H1 (cell line): ENCODE results near the gene PNMA1. TPM values are rescaled to one million over a fixed set of nuclear protein-coding genes. Genes with fewer than 3 reads are reported as not detected.

Experiments
- CTCF ChIA-PET: fragments of 300-600 bp; sonication (Branson Sonifier 250); formaldehyde crosslinking; loops from one replicate; lab custom pipeline; 2021; ENCODE audit not compliant: partially characterized antibody; lab: Charles Lee
- POLR2A ChIA-PET: fragments of 300-600 bp; sonication (Branson Sonifier 250); formaldehyde crosslinking; loops from one replicate; lab custom pipeline; 2021; ENCODE audit warnings: inconsistent platforms; ENCODE audit not compliant: partially characterized antibody; lab: Charles Lee
- DNase-seq, 2 experiments: peaks; one replicate each; pipeline versions ENCODE4 v3.0.0 to v3.0.0-alpha.2; 2010 to 2022; ENCODE audit warnings: low spot score in 2 of 2, low read depth in 1 of 2, mixed read lengths in 1 of 2
- FAIRE-seq: peaks from 2 replicates; lab custom pipeline; 2011; peaks lifted over from hg19 to GRCh38; lab: Jason Lieb, UNC
- H2AFZ ChIP-seq: 2 replicates; pipeline ENCODE4 v1.8.1; 2012; ENCODE audit warnings: low read length, inconsistent platforms
- H2AK5ac ChIP-seq: 2 replicates; pipeline ENCODE4 v1.6.1; 2013; ENCODE audit warnings: low read depth, low read length
- H2BK120ac ChIP-seq: replicated peaks from 2 replicates; pipeline ENCODE3; 2013; ENCODE audit warnings: low read depth, low read length, inconsistent platforms
- H2BK12ac ChIP-seq: 2 replicates; pipeline ENCODE4 v1.6.1; 2013; ENCODE audit warnings: low read depth, low read length
- H2BK15ac ChIP-seq: 2 replicates; pipeline ENCODE4 v1.6.1; 2013; ENCODE audit warnings: low read length
- H2BK20ac ChIP-seq: 2 replicates; pipeline ENCODE4 v1.6.1; 2013; ENCODE audit warnings: low read length
- H2BK5ac ChIP-seq: 2 replicates; pipeline ENCODE4 v1.6.1; 2013; ENCODE audit warnings: low read depth, low read length
- H3K14ac ChIP-seq: 2 replicates; pipeline ENCODE4 v1.6.1; 2013; ENCODE audit warnings: inconsistent platforms; ENCODE audit not compliant: insufficient read length
- H3K18ac ChIP-seq: 2 replicates; pipeline ENCODE4 v1.6.1; 2013; ENCODE audit warnings: low read length; ENCODE audit errors: extremely low read depth
- H3K23ac ChIP-seq: 2 replicates; pipeline ENCODE4 v1.6.1; 2013; ENCODE audit warnings: inconsistent platforms; ENCODE audit not compliant: insufficient read length
- H3K23me2 ChIP-seq: 2 replicates; pipeline ENCODE4 v1.6.1; 2013; ENCODE audit warnings: low read depth, low read length
- H3K27ac ChIP-seq: 2 replicates; pipeline ENCODE4 v1.6.1; 2011; ENCODE audit warnings: low read depth, low read length, inconsistent platforms
- H3K27me3 ChIP-seq, 4 experiments: replicated peaks in 1 of 4; 1 replicate in 1 of 4; 2 replicates in 3 of 4; pipeline versions ENCODE4 v1.6.1 to v1.8.1; 2011 to 2013; ENCODE audit warnings: low read length in 3 of 4, mild to moderate bottlenecking in 3 of 4, inconsistent platforms in 2 of 4, mixed read lengths in 2 of 4, moderate library complexity in 1 of 4; ENCODE audit not compliant: control insufficient read depth in 3 of 4, insufficient read depth in 3 of 4; ENCODE audit errors: extremely low read depth in 1 of 4
- H3K36me3 ChIP-seq, 4 experiments: 2 replicates each; pipeline versions ENCODE4 v1.6.1 to v1.8.1; 2011 to 2013; ENCODE audit warnings: mild to moderate bottlenecking in 4 of 4, low read length in 3 of 4, moderate library complexity in 2 of 4, control low read depth in 1 of 4, inconsistent platforms in 1 of 4; ENCODE audit not compliant: insufficient read depth in 4 of 4, control insufficient read depth in 2 of 4
- H3K4ac ChIP-seq: replicated peaks from 2 replicates; pipeline ENCODE3; 2013; ENCODE audit warnings: low read length, low read depth, mixed read lengths, inconsistent platforms; ENCODE audit not compliant: insufficient read length
- H3K4me1 ChIP-seq, 4 experiments: replicated peaks in 1 of 4; 1 replicate in 1 of 4; 2 replicates in 3 of 4; pipeline versions ENCODE4 v1.6.1 to v1.8.1; 2011 to 2013; ENCODE audit warnings: low read length in 3 of 4, inconsistent platforms in 2 of 4, mixed read lengths in 1 of 4; ENCODE audit not compliant: insufficient read depth in 4 of 4, control insufficient read depth in 3 of 4
- H3K4me2 ChIP-seq, 2 experiments: 2 replicates each; pipeline versions ENCODE4 v1.6.1 to v1.8.1; 2011 to 2013; ENCODE audit warnings: low read depth in 2 of 2, low read length in 2 of 2, control low read depth in 1 of 2, inconsistent platforms in 1 of 2, mild to moderate bottlenecking in 1 of 2; ENCODE audit not compliant: insufficient read depth in 1 of 2
- H3K4me3 ChIP-seq, 4 experiments: fragments of 200-600, 300-600 bp in 1 of 4; sonication (generic), shearing (Covaris generic), sonication (Bioruptor Twin) in 1 of 4; 2 replicates each; pipeline versions ENCODE4 v1.5.1 to v1.8.1; 2011 to 2016; ENCODE audit warnings: low read length in 4 of 4, low read depth in 3 of 4, control low read depth in 2 of 4, inconsistent platforms in 2 of 4, mild to moderate bottlenecking in 2 of 4, mixed read lengths in 1 of 4, moderate library complexity in 1 of 4; ENCODE audit not compliant: insufficient read depth in 2 of 4; ENCODE audit errors: extremely low read depth in 1 of 4
- H3K56ac ChIP-seq: replicated peaks from 2 replicates; pipeline ENCODE3; 2013; ENCODE audit warnings: low read depth, mild to moderate bottlenecking, mixed read lengths, low read length, inconsistent platforms; ENCODE audit not compliant: insufficient read length
- H3K79me1 ChIP-seq: 2 replicates; pipeline ENCODE4 v1.6.1; 2013; ENCODE audit warnings: low read depth, low read length, control low read depth
- H3K79me2 ChIP-seq, 2 experiments: 2 replicates each; pipeline versions ENCODE4 v1.6.1 to v1.8.1; 2012 to 2013; ENCODE audit warnings: low read length in 2 of 2, mild to moderate bottlenecking in 2 of 2, inconsistent platforms in 1 of 2; ENCODE audit not compliant: insufficient read depth in 2 of 2, control insufficient read depth in 1 of 2
- H3K9ac ChIP-seq, 4 experiments: replicated peaks in 1 of 4; 1 replicate in 1 of 4; 2 replicates in 3 of 4; pipeline versions ENCODE4 v1.6.1 to v1.8.1; 2011 to 2013; ENCODE audit warnings: low read depth in 3 of 4, low read length in 3 of 4, control low read depth in 2 of 4, mild to moderate bottlenecking in 2 of 4, moderate library complexity in 2 of 4, inconsistent platforms in 1 of 4; ENCODE audit errors: extremely low read depth in 1 of 4
- H3K9me3 ChIP-seq, 2 experiments: 2 replicates each; pipeline versions ENCODE4 v1.6.1 to v1.8.1; 2012 to 2013; ENCODE audit warnings: mild to moderate bottlenecking in 2 of 2, moderate library complexity in 2 of 2, control low read depth in 1 of 2, inconsistent platforms in 1 of 2, low read depth in 1 of 2, low read length in 1 of 2, mixed read lengths in 1 of 2; ENCODE audit not compliant: insufficient read depth in 2 of 2
- H4K20me1 ChIP-seq, 2 experiments: replicated peaks in 1 of 2; 2 replicates each; pipeline versions ENCODE3 to v1.8.1; 2011 to 2013; ENCODE audit warnings: inconsistent platforms in 2 of 2, low read length in 2 of 2, mild to moderate bottlenecking in 1 of 2; ENCODE audit not compliant: insufficient read depth in 2 of 2, control insufficient read depth in 1 of 2
- H4K5ac ChIP-seq: 2 replicates; pipeline ENCODE4 v1.6.1; 2013; ENCODE audit warnings: low read length, low read depth, mixed read lengths, inconsistent platforms; ENCODE audit not compliant: insufficient read length
- H4K8ac ChIP-seq: 2 replicates; pipeline ENCODE4 v1.8.0; 2013; ENCODE audit warnings: mild to moderate bottlenecking, moderate library complexity, low read length, inconsistent platforms; ENCODE audit not compliant: insufficient read depth; ENCODE audit errors: extremely low read depth
- H4K91ac ChIP-seq: replicated peaks from 2 replicates; pipeline ENCODE3; 2013; ENCODE audit warnings: low read length, mixed read lengths, inconsistent platforms; ENCODE audit not compliant: insufficient read length
- ATF3 ChIP-seq: IDR thresholded peaks from 2 replicates; pipeline ENCODE4 v1.6.1; 2011; ENCODE audit warnings: low read depth, mild to moderate bottlenecking, low read length; ENCODE audit not compliant: insufficient read depth
- BCL11A ChIP-seq, 2 experiments: IDR thresholded peaks; one replicate each; pipeline ENCODE4 v1.6.1; 2011; ENCODE audit warnings: low read depth in 2 of 2, low read length in 2 of 2, mild to moderate bottlenecking in 2 of 2
- CBX5 ChIP-seq: fragments of 300-800, 300-1000 bp; sonication (generic); IDR thresholded peaks from 2 replicates; pipeline ENCODE4 v1.7.1; 2016; ENCODE audit warnings: antibody characterized with exemption, low read length, low read depth
- CBX8 ChIP-seq: fragments of 300-800, 300-1000 bp; sonication (generic); IDR thresholded peaks from 2 replicates; pipeline ENCODE4 v1.7.1; 2016; ENCODE audit warnings: low read depth, low read length, borderline replicate concordance
- CREB1 ChIP-seq: IDR thresholded peaks from 2 replicates; pipeline ENCODE4 v1.6.1; 2012; ENCODE audit warnings: inconsistent platforms
- EP300 ChIP-seq, 2 experiments: IDR thresholded peaks; 1 replicate in 1 of 2; 2 replicates in 1 of 2; pipeline ENCODE4 v1.6.1; 2011 to 2012; ENCODE audit warnings: low read depth in 2 of 2, low read length in 2 of 2, mild to moderate bottlenecking in 2 of 2, borderline replicate concordance in 1 of 2, inconsistent platforms in 1 of 2, moderate library complexity in 1 of 2
- KDM5A ChIP-seq: fragments of 200-600 bp; IDR thresholded peaks from 2 replicates; pipeline ENCODE4 v1.7.1; 2012; ENCODE audit warnings: mild to moderate bottlenecking, low read length, inconsistent platforms, mixed read lengths
- POU5F1 ChIP-seq: IDR thresholded peaks from 2 replicates; pipeline ENCODE4 v1.6.1; 2011; ENCODE audit warnings: low read depth, mild to moderate bottlenecking, low read length, moderate library complexity
- RFX5 ChIP-seq: IDR thresholded peaks from 2 replicates; pipeline ENCODE4 v1.6.1; 2011; ENCODE audit warnings: low read depth, low read length, improper control_type of control experiment, borderline replicate concordance
- RNF2 ChIP-seq: fragments of 200-900, 300-1000 bp; sonication (generic); IDR thresholded peaks from 2 replicates; pipeline ENCODE4 v1.7.1; 2016; ENCODE audit warnings: borderline replicate concordance, low read depth, mild to moderate bottlenecking, antibody characterized with exemption, low read length; ENCODE audit not compliant: poor library complexity, severe bottlenecking; ENCODE audit errors: missing control alignments
- SP4 ChIP-seq: IDR thresholded peaks from 2 replicates; pipeline ENCODE4 v1.6.1; 2012; ENCODE audit warnings: low read length, inconsistent platforms
- SRF ChIP-seq: IDR thresholded peaks from 2 replicates; pipeline ENCODE4 v1.6.1; 2011; ENCODE audit warnings: mild to moderate bottlenecking, low read depth, low read length, moderate library complexity
- TEAD4 ChIP-seq: IDR thresholded peaks from 2 replicates; pipeline ENCODE4 v1.6.1; 2012; ENCODE audit warnings: low read depth, low read length, inconsistent platforms, mixed read lengths
- YY1 ChIP-seq: IDR thresholded peaks from 2 replicates; pipeline ENCODE4 v1.6.1; 2011; ENCODE audit warnings: low read depth, mild to moderate bottlenecking, low read length
- WGBS, 2 experiments: shearing (Covaris generic) in 1 of 2; methylation state at CpG; one replicate each; pipeline versions ENCODE4 v1.1.6 to v1.1.7; 2013 to 2015; ENCODE audit warnings: low lambda C conversion rate in 2 of 2, mixed read lengths in 2 of 2, inconsistent platforms in 1 of 2, low coverage in 1 of 2, missing lambda C conversion rate in 1 of 2; ENCODE audit not compliant: insufficient replicate concordance in 2 of 2, insufficient coverage in 1 of 2, insufficient read length in 1 of 2; ENCODE audit errors: extremely low coverage in 1 of 2, missing lambda C conversion rate in 1 of 2; 5-methylcytosine and 5-hydroxymethylcytosine counted together
- polyA plus RNA-seq, 7 experiments: library from polyadenylated mRNA; depleted of rRNA in 3 of 7; stranded (reverse) in 5 of 7; unstranded in 2 of 7; fragments of >200 nt in 5 of 7; fragments of 200-250 nt in 2 of 7; gene quantifications; 1 replicate in 5 of 7; 2 replicates in 1 of 7; 4 replicates in 1 of 7; pipeline versions ENCODE4 v1.2.1 to v1.2.3, GENCODE V29; 2011 to 2013; ENCODE audit warnings: missing spikeins in 2 of 7, mixed read lengths in 2 of 7
- total RNA-seq: library from RNA; stranded (reverse); fragmentation: NEBNext Ultra II Directional; extraction: Animal tissue kit (Norgen Biotek cat#: 25700); gene quantifications from 2 replicates; pipeline ENCODE4 v1.2.1, GENCODE V29; 2021

Gene PNMA1
- total and polyA plus RNA-seq, 2 of the 8 experiments (the other 6 are each of a cell fraction or from before 2014, with no cell fraction given) = 15.8 to 52.7 TPM

GRCh38 chr14:73732006-73732405, 17.8 kb upstream of the PNMA1 start:
- Histone ChIP-seq H3K14ac (no peak overlapping the region), H3K79me2 (no peaks in the 10 kb centered on the region), H2AFZ (no peak overlapping the region), H3K27me3 (no peaks in the 10 kb centered on the region), H3K4ac (no peak overlapping the region), H3K56ac (no peak overlapping the region), H2AK5ac (no peak overlapping the region), H3K18ac (no peak overlapping the region), H2BK120ac (no peak overlapping the region), H3K4me2 (no peak overlapping the region), H2BK15ac (no peak overlapping the region), H4K5ac (no peak overlapping the region), H3K4me3 (no peak overlapping the region), H4K91ac (no peak overlapping the region), H2BK12ac (no peak overlapping the region), H3K27ac (no peak overlapping the region), H3K23ac (no peak overlapping the region), H4K20me1 (peaks cover 0 to 3% of the 10 kb centered on the region in 2 experiments), H3K79me1 (no peaks in the 10 kb centered on the region), H3K9me3 (no peaks in the 10 kb centered on the region), H3K23me2 (no peaks in the 10 kb centered on the region), H3K36me3 (peaks cover 0 to 4% (median under 1%) of the 10 kb centered on the region in 4 experiments; a peak in 1 of 8 replicates), H3K4me1 (peaks cover 0 to 4% (median 3%) of the 10 kb centered on the region in 4 experiments; a peak in 3 of 7 replicates), H4K8ac (no peak overlapping the region), H2BK20ac (no peak overlapping the region), H3K9ac (no peak overlapping the region), H2BK5ac (no peak overlapping the region)
- FAIRE-seq (no peak), DNase-seq (no peak)
- no peak for TF ChIP-seq EP300 (IDR thresholded peaks at IDR 0.05; ENCODE audit: borderline replicate concordance in 1 of 2, low read depth in 2 of 2, low read length in 2 of 2)
- TF ChIP-seq RFX5 = no peak
- TF ChIP-seq BCL11A (IDR thresholded peaks at IDR 0.05; ENCODE audit: low read depth in 2 of 2, low read length in 2 of 2) = no peak
- no peak for TF ChIP-seq CBX5
- no peak for TF ChIP-seq CREB1
- TF ChIP-seq RNF2 = no peak
- no peak for TF ChIP-seq CBX8
- TF ChIP-seq POU5F1 = no peak
- no peak for TF ChIP-seq YY1
- no peak for TF ChIP-seq SRF
- TF ChIP-seq SP4 = no peak
- TF ChIP-seq ATF3 = no peak
- no peak for TF ChIP-seq KDM5A
- TF ChIP-seq TEAD4 = no peak
- ChIA-PET POLR2A (interaction anchor here (0.6 to 1.8 kb wide), 5 partner anchors 11 to 553 kb away, joined by 3 to 4 read pairs (median 3); partner anchors contain the start of gene ACOT2), CTCF (interaction anchor here (0.8 to 13.7 kb wide), 7 partner anchors 10 to 116 kb away, joined by 3 to 179 read pairs (median 37); a partner anchor contains a TSS)
- 83% methylated on average over 3 of the region's 3 CpGs; no CpG with 5 or more reads in 1 of the 2 experiments for WGBS, 2 experiments
